ENCODE results near the gene ILF2. TPM values are rescaled to one million over a fixed set of nuclear protein-coding genes. Genes with fewer than 3 reads are reported as not detected.

Gene ILF2
- total RNA-seq, 4 donors from 2014 or later: 80.4 to 118 (median 105) TPM

DNA sequence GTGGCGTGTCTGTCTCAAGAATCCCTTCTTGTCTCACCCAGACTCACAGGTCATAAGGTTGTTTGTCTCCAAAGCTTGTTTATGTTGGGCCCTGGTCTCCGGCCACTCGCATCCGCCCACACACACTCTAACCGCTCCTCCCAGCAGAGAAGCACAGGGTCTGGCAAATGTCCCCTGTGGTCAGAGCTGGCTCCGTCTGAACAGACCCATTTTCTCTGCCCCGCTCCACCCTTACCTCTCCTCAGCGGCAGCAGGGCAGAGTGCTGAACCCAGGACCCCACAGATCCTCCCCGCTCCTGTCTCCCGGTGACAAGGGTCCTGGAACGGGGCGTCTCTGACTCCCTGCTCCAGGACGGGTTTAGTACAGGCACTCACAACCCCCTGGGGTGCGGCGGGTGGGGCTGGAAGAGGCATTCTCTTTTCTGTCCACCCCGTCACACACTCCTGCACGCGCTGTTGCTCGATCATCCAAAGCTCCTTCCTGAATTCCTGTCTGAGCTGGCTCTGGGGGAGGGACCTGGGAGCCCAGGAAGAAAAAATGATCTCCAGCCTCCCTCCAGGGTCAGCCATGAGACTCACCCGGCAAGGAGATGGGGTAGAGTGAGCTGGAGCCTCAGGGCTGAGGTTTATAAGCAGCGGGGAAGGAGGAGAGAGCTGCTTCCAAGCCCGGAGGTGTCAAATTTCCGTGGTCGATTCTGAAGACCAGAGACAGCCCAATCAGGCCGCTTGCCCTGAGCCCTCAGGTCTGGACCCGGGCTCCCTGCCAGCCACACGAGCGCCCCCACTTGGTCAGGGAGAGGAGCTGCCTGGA is 43.7 kb downstream of the ILF2 start, which contains the start of gene S100A13:
Gene S100A13 (minus strand): TSS at position 602 of the 811 bp plus-strand sequence. CDS start 1,033 bp downstream, outside the sequence.
- DNase-seq (ENCODE audit: low spot score in 2 of 2): peak; percentile 77 to 95
- intact Hi-C loops (cut with DNase I; ENCODE audit: low total_unique reads): loop anchor here (10.0 kb wide), 1 partner anchor 92 kb away; the partner anchor contains the start of gene S100A6
- peak within 1 kb of the TSS; percentile 39 for H3K4me3 ChIP-seq (ENCODE audit: low read depth, poor library complexity, severe bottlenecking)
- peak in 1 of 2 donors; percentile 31 for TF ChIP-seq POLR2A (IDR thresholded peaks at IDR 0.05)
- TF ChIP-seq CTCF (IDR thresholded peaks at IDR 0.05): no peak
- WGBS, 2 donors: 11 to 15% methylated on average over 24 to 26 of the region's 28 CpGs

GRCh38 chr1:153626477-153626903 is 44.3 kb downstream of the ILF2 start:
- DNase-seq (ENCODE audit: low spot score in 2 of 2): no peak
- no peak for TF ChIP-seq POLR2A (IDR thresholded peaks at IDR 0.05)
- TF ChIP-seq CTCF (IDR thresholded peaks at IDR 0.05): no peak
- 53 to 59% methylated on average over 3 of the region's 3 CpGs for WGBS, 2 donors
- H3K4me3 ChIP-seq (ENCODE audit: low read depth, poor library complexity, severe bottlenecking): peak overlapping the region; percentile 39
- intact Hi-C loops (cut with DNase I; ENCODE audit: low total_unique reads): loop anchor here (10.0 kb wide), 1 partner anchor 92 kb away; the partner anchor contains the start of gene S100A6

DNA sequence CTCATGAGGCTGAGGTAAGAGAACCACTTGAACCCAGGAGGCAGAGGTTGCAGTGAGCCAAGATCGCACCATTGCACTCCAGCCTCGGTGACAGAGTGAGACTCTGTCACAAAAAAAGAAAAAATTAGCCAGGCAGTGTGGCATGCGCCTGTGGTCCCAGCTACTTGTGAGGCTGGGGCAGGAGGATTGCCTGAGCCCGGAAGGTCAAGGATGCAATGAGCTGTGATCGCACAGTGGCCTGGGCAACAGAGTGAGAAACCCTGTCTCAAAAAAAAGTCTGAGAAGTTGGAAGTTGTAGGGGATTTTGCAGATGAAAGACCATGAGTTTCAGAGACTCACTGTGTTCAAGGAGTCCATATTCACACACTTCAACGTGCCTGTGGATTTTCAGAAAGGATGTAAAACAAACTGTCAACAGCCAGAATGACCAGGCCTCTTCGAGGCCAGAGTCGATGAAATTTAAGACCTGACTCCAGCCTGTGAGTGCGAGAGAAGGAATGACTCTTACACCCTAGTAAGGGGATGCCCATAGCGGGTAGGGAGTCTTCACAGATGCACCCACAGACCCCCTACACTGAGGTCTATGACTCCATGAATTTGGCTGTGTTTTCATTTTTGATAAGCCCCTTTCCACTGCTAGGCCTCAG is 45.7 kb downstream of the ILF2 start:
- DNase-seq (ENCODE audit: low spot score in 2 of 2): peak in 1 of 2 donors; percentile 70
- 94% methylated on average over 10 of the region's 10 CpGs for WGBS, 2 donors
- intact Hi-C loops (cut with DNase I; ENCODE audit: low total_unique reads): loop anchor here (10.0 kb wide), 1 partner anchor 90 kb away; the partner anchor contains the start of gene S100A6
- H3K4me3 ChIP-seq (ENCODE audit: low read depth, poor library complexity, severe bottlenecking): no peak overlapping the region
- TF ChIP-seq CTCF (IDR thresholded peaks at IDR 0.05) (no peak), POLR2A (IDR thresholded peaks at IDR 0.05) (no peak)

DNA sequence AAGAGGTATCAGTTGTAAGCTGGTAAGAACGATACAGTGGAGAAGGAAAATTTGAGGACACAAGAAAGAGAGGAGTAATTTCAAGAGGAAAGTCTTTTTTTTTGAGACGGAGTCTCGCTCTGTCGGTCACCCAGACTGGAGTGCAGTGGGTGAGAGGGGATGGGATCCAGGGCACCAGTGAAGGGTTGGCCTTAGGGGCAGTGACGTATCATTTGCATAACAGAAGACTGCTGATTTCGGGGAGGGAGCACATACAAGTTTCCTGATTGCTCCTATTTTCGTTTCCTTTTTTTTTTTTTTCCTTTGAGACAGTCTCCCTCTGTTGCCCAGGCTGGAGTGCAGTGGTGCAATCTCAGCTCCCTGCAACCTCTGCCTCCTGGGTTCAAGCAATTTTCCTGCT is 47.7 kb downstream of the ILF2 start:
- 79 to 82% methylated on average over 7 of the region's 7 CpGs for WGBS, 2 donors
- TF ChIP-seq CTCF (IDR thresholded peaks at IDR 0.05) (no peak), POLR2A (IDR thresholded peaks at IDR 0.05) (no peak)
- intact Hi-C loops (cut with DNase I; ENCODE audit: low total_unique reads): loop anchor here (10.0 kb wide), 1 partner anchor 88 kb away; the partner anchor contains the start of gene S100A6
- DNase-seq (ENCODE audit: low spot score in 2 of 2): no peak
- H3K4me3 ChIP-seq (ENCODE audit: low read depth, poor library complexity, severe bottlenecking): no peak overlapping the region

DNA sequence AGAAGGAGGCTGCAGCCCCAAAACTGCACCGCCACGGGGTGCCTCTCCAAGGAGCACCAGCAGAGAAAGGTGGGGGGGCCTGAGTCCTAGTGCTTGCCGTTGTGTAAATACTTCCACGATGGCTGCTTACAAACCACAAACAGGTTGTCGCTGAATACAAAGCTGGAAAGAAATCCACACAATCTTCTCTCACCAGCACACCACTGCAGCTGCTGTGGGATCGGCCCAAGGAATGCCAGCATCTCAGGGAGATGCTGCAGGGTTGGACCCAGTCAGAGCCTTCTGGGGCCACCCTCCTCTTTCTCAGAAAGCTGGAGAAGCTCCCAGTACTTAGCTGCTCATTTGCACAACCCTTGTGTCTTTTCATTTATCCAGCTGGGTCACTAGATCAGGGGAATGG is 51.6 kb downstream of the ILF2 start:
- H3K4me3 ChIP-seq (ENCODE audit: low read depth, poor library complexity, severe bottlenecking): no peak overlapping the region
- intact Hi-C loops (cut with DNase I; ENCODE audit: low total_unique reads): no loop called here
- TF ChIP-seq CTCF (IDR thresholded peaks at IDR 0.05) (no peak), POLR2A (IDR thresholded peaks at IDR 0.05) (no peak)
- 90 to 98% methylated on average over 6 of the region's 6 CpGs for WGBS, 2 donors
- DNase-seq (ENCODE audit: low spot score in 2 of 2): no peak
